KMS-11 (cell line): Measurements from ENCODE around the gene DNAJC13.

Experiments
- H2AFZ ChIP-seq: fragments of 200-600 bp; sonication (generic); 2 replicates; pipeline ENCODE4 v1.6.1; 2016; ENCODE audit warnings: antibody characterized with exemption, mixed run types, low read depth
- H3K27ac ChIP-seq: fragments of 200-600 bp; sonication (generic); 2 replicates; pipeline ENCODE4 v1.6.1; 2016; ENCODE audit warnings: mild to moderate bottlenecking, mixed run types
- H3K27me3 ChIP-seq: fragments of 200-600 bp; sonication (generic); 2 replicates; pipeline ENCODE4 v1.6.1; 2017; ENCODE audit warnings: mild to moderate bottlenecking, low read depth, mixed run types, moderate library complexity; ENCODE audit not compliant: insufficient read depth
- H3K36me3 ChIP-seq: fragments of 200-600 bp; sonication (generic); 2 replicates; pipeline ENCODE4 v1.6.1; 2017; ENCODE audit warnings: mild to moderate bottlenecking, mixed run types; ENCODE audit not compliant: insufficient read depth
- H3K4me1 ChIP-seq: fragments of 200-600 bp; sonication (generic); 2 replicates; pipeline ENCODE4 v1.6.1; 2016; ENCODE audit warnings: mild to moderate bottlenecking, low read depth, mixed run types; ENCODE audit not compliant: poor library complexity, severe bottlenecking
- H3K4me2 ChIP-seq: fragments of 200-600 bp; sonication (generic); 2 replicates; pipeline ENCODE4 v1.7.0; 2016; ENCODE audit warnings: mild to moderate bottlenecking, mixed run types
- H3K4me3 ChIP-seq: fragments of 200-600 bp; sonication (generic); IDR thresholded peaks from 2 replicates; pipeline ENCODE4 v1.6.1; 2017; ENCODE audit warnings: low read depth, low read length, mixed read lengths; ENCODE audit not compliant: insufficient read depth
- H3K79me2 ChIP-seq: fragments of 200-600 bp; sonication (generic); 2 replicates; pipeline ENCODE4 v1.6.1; 2016; ENCODE audit warnings: low read depth, mixed run types; ENCODE audit not compliant: insufficient read depth
- H3K9ac ChIP-seq: fragments of 200-600 bp; sonication (generic); 2 replicates; pipeline ENCODE4 v1.6.1; 2016; ENCODE audit warnings: mild to moderate bottlenecking, mixed run types
- H4K20me1 ChIP-seq: fragments of 200-600 bp; sonication (generic); 2 replicates; pipeline ENCODE4 v1.6.1; 2016; ENCODE audit warnings: mild to moderate bottlenecking, mixed run types; ENCODE audit not compliant: insufficient read depth
- TF ChIP-seq, protein P1 (sequence below): fragments of 200-600 bp; sonication (generic); conservative IDR thresholded peaks from 2 replicates; pipeline ENCODE4 v1.6.1; 2017; ENCODE audit warnings: low read depth, mild to moderate bottlenecking, antibody characterized with exemption, low read length, moderate library complexity, mixed read lengths

DNAJC13 gene

DNA sequence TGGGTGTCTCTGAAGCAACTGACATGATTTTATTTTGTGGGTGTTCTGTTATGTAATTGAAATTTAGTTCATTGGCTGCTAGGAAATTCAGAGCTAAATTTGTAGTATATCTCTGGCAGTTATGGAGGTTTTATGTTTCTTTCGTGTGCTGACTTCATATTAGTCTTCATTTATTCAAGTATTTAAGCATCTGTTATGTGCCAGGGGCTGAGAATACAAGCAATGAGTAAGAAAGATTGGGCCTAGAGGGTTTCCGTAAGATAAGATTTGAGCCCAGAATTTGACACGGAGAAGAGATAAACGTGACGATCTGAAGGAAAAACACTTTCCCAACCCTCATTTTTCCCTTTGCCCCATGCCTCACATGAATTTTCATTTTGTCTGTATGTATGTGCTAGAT is 104.6 kb downstream of the DNAJC13 start:
- Histone ChIP-seq H2AFZ (no peak overlapping the region), H3K27ac (peak overlapping the region; percentile 20; the same call in 1 of the 2 replicates), H3K4me1 (peaks cover 36% of the 10 kb centered on the region), H3K4me3 (no peak overlapping the region), H3K27me3 (no peaks in the 10 kb centered on the region), H3K4me2 (peak overlapping the region; percentile 47), H3K79me2 (no peaks in the 10 kb centered on the region), H3K36me3 (no peaks in the 10 kb centered on the region), H3K9ac (no peak overlapping the region), H4K20me1 (no peaks in the 10 kb centered on the region)
- TF ChIP-seq, protein P1, sequence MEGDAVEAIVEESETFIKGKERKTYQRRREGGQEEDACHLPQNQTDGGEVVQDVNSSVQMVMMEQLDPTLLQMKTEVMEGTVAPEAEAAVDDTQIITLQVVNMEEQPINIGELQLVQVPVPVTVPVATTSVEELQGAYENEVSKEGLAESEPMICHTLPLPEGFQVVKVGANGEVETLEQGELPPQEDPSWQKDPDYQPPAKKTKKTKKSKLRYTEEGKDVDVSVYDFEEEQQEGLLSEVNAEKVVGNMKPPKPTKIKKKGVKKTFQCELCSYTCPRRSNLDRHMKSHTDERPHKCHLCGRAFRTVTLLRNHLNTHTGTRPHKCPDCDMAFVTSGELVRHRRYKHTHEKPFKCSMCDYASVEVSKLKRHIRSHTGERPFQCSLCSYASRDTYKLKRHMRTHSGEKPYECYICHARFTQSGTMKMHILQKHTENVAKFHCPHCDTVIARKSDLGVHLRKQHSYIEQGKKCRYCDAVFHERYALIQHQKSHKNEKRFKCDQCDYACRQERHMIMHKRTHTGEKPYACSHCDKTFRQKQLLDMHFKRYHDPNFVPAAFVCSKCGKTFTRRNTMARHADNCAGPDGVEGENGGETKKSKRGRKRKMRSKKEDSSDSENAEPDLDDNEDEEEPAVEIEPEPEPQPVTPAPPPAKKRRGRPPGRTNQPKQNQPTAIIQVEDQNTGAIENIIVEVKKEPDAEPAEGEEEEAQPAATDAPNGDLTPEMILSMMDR: no peak

DNA sequence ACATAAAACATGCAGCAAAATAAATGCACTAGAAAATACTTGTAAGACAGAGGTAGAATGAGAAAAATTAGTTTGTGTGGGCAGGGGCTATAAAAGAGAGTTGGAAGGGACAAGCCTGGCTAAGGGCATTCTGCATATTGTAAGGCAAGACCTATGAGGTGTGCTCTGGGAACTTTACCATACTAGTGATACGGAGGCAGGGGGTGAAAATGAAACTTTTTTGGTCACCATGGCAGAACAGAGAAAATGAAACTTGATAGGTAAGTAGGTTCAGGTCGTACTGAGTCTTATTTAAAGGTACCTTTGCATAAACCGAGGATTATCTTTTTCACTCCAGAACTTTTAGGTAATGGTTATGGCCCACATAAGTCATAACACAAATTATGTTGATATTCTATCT is 105.1 kb downstream of the DNAJC13 start:
- Histone ChIP-seq H2AFZ (no peak overlapping the region), H3K9ac (no peak overlapping the region), H3K27me3 (no peaks in the 10 kb centered on the region), H4K20me1 (no peaks in the 10 kb centered on the region), H3K4me2 (peak overlapping the region; percentile 47), H3K79me2 (no peaks in the 10 kb centered on the region), H3K4me3 (no peak overlapping the region), H3K36me3 (no peaks in the 10 kb centered on the region), H3K4me1 (peaks cover 36% of the 10 kb centered on the region), H3K27ac (peak overlapping the region; percentile 20; the same call in 1 of the 2 replicates)
- TF ChIP-seq, protein P1: no peak

DNA sequence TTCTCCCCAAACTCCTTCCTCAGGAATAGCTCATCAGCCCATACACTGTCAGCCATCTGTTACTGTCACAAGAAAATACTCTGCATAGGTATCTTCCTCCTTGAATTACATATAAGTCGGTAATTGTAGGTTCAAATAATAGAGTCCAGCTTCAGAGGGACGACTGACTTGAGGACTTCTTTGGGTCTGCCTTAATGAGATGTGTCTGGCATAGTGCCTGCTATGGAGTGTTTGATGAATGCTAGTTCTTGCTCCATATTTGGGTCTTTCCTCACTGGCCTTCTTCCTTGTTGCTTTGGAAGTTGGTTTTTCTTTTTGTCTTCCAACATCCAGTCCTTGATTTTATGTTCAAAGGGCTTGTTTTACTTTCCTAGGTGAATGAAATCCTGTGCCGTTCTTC is 113.3 kb downstream of the DNAJC13 start:
- Histone ChIP-seq H3K27ac (no peak overlapping the region), H3K4me3 (no peak overlapping the region), H3K79me2 (no peaks in the 10 kb centered on the region), H3K4me2 (no peak overlapping the region), H3K27me3 (no peaks in the 10 kb centered on the region), H3K4me1 (no peaks in the 10 kb centered on the region), H3K36me3 (no peaks in the 10 kb centered on the region), H2AFZ (no peak overlapping the region), H4K20me1 (no peaks in the 10 kb centered on the region), H3K9ac (no peak overlapping the region)
- TF ChIP-seq, protein P1: no peak

DNA sequence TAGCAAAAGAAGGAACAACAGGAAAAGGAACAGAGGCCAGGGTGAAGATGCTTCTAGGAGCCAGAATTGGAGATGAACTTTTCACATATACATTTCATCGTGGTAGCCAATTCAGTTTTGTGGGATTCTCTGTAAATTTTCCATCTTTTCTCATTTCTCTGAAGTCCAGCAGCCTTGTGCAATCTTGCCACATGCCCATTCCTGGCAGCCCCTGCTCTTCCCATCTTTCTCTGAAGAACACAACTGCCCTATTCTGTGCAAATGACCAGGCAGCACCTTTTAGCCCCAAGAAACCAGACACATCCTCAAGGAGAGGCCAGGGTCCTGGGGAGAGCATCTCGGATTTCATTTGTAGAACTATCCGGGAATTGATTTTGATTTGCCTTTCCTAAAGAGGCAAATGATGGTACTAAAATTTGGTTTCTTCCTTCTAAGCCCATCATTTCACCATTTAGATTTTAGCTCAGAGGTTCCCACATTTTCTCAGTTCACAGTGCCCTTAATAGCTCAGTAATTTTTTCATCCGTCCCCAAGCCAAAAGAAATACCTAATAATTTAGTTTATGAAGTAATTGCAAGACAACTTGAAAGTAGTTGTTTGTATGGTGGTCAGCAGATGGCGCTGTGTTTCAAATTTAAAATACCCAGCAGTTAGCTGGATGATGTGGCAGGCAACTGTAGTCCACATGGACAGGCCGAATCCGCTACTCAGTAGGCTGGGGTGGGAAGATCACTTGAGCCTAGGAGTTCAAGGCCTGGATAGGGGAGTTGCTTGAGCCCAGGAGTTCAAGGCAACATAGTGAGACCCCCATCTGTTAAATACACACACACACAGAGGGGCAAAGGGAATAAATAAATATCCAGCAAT is 118.5 kb downstream of the DNAJC13 start:
- H3K9ac ChIP-seq: peak overlapping the region; percentile 25; the same call in 1 of the 2 replicates
- H3K4me2 ChIP-seq: peak overlapping the region; percentile 46; the same call in 1 of the 2 replicates
- peak overlapping the region; percentile 41; the same call in 1 of the 2 replicates for H3K27ac ChIP-seq
- TF ChIP-seq, protein P1: peak; percentile 92
- no peaks in the 10 kb centered on the region for H3K36me3 ChIP-seq
- no peaks in the 10 kb centered on the region for H4K20me1 ChIP-seq
- no peaks in the 10 kb centered on the region for H3K27me3 ChIP-seq
- H2AFZ ChIP-seq: peak overlapping the region; percentile 21; the same call in 1 of the 2 replicates
- H3K4me3 ChIP-seq: no peak overlapping the region
- H3K79me2 ChIP-seq: no peaks in the 10 kb centered on the region
- H3K4me1 ChIP-seq: peaks cover 10% of the 10 kb centered on the region
